H9 (cell line): ENCODE measurements around the gene PDZD2. TPM values are rescaled to one million over a fixed set of nuclear protein-coding genes. Genes with fewer than 3 reads are reported as not detected.
"Not testable (repeated sequence)": the region's sequence is repeated elsewhere in the genome, so short reads cannot be mapped to it uniquely, and the experiment has no call there.

Source experiments
- DNase-seq: peaks from one replicate; pipeline ENCODE4 v3.0.0-alpha.2; 2017
- H2AFZ ChIP-seq: one replicate; pipeline ENCODE4 v1.6.1; 2013; ENCODE audit warnings: mild to moderate bottlenecking, low read length, control low read depth, moderate library complexity
- H2AK5ac ChIP-seq: 2 replicates; pipeline ENCODE4 v1.6.1; 2013; ENCODE audit warnings: low read length, control low read depth, mixed read lengths; ENCODE audit not compliant: insufficient read length
- H2BK120ac ChIP-seq: one replicate; pipeline ENCODE4 v1.6.1; 2013; ENCODE audit warnings: low read depth, mild to moderate bottlenecking, low read length, control low read depth, inconsistent platforms; ENCODE audit not compliant: poor library complexity, severe bottlenecking
- H2BK12ac ChIP-seq: 2 replicates; pipeline ENCODE4 v1.6.1; 2013; ENCODE audit warnings: low read length, control low read depth, mixed read lengths, low read depth; ENCODE audit not compliant: insufficient read length
- H2BK15ac ChIP-seq: 2 replicates; pipeline ENCODE4 v1.6.1; 2013; ENCODE audit warnings: low read depth, low read length, control low read depth
- H2BK20ac ChIP-seq: one replicate; pipeline ENCODE4 v1.6.1; 2013; ENCODE audit warnings: low read depth, mild to moderate bottlenecking, low read length, control low read depth, inconsistent platforms; ENCODE audit not compliant: poor library complexity, severe bottlenecking
- H2BK5ac ChIP-seq: 2 replicates; pipeline ENCODE4 v1.6.1; 2013; ENCODE audit warnings: low read length, control low read depth, mixed read lengths; ENCODE audit not compliant: insufficient read length
- H3K14ac ChIP-seq: 2 replicates; pipeline ENCODE4 v1.6.1; 2013; ENCODE audit warnings: low read length, control low read depth; ENCODE audit not compliant: insufficient read depth
- H3K18ac ChIP-seq: 2 replicates; pipeline ENCODE4 v1.6.1; 2013; ENCODE audit warnings: low read depth, mild to moderate bottlenecking, mixed read lengths, low read length, control low read depth; ENCODE audit not compliant: insufficient read length
- H3K23ac ChIP-seq: 2 replicates; pipeline ENCODE4 v1.6.1; 2013; ENCODE audit warnings: low read length, control low read depth, mixed read lengths, low read depth; ENCODE audit not compliant: insufficient read length
- H3K23me2 ChIP-seq: 2 replicates; pipeline ENCODE4 v1.6.1; 2013; ENCODE audit warnings: low read depth, mild to moderate bottlenecking, mixed read lengths, low read length, control low read depth; ENCODE audit not compliant: insufficient read length, poor library complexity, severe bottlenecking
- H3K27ac ChIP-seq: 2 replicates; pipeline ENCODE4 v1.5.1; 2013; ENCODE audit warnings: low read length, control low read depth, mixed read lengths, low read depth; ENCODE audit not compliant: insufficient read length
- H3K27me3 ChIP-seq: 2 replicates; pipeline ENCODE4 v1.6.1; 2013; ENCODE audit warnings: low read length, control low read depth, inconsistent platforms; ENCODE audit not compliant: insufficient read depth
- H3K4ac ChIP-seq: 2 replicates; pipeline ENCODE4 v1.6.1; 2013; ENCODE audit warnings: low read depth, mild to moderate bottlenecking, control low read depth, inconsistent platforms, low read length, moderate library complexity
- H3K4me1 ChIP-seq: 2 replicates; pipeline ENCODE4 v1.6.1; 2013; ENCODE audit warnings: low read length, control low read depth, inconsistent platforms; ENCODE audit not compliant: insufficient read depth
- H3K4me2 ChIP-seq: 2 replicates; pipeline ENCODE4 v1.6.1; 2013; ENCODE audit warnings: low read length, control low read depth, mixed read lengths; ENCODE audit not compliant: insufficient read length, insufficient read depth
- H3K56ac ChIP-seq: 2 replicates; pipeline ENCODE4 v1.6.1; 2013; ENCODE audit warnings: low read depth, mild to moderate bottlenecking, mixed read lengths, low read length, control low read depth; ENCODE audit not compliant: insufficient read length
- H3K79me1 ChIP-seq: 2 replicates; pipeline ENCODE4 v1.6.1; 2013; ENCODE audit warnings: low read depth, mild to moderate bottlenecking, moderate library complexity, low read length, control low read depth, inconsistent platforms; ENCODE audit not compliant: insufficient read depth, poor library complexity, severe bottlenecking
- H3K79me2 ChIP-seq: 2 replicates; pipeline ENCODE4 v1.6.1; 2013; ENCODE audit warnings: low read length, control low read depth, inconsistent platforms; ENCODE audit not compliant: insufficient read depth
- H3K9ac ChIP-seq: 2 replicates; pipeline ENCODE4 v1.6.1; 2013; ENCODE audit warnings: low read length, control low read depth, mixed read lengths; ENCODE audit not compliant: insufficient read length; ENCODE audit errors: extremely low read depth
- H3K9me3 ChIP-seq: one replicate; pipeline ENCODE4 v1.6.1; 2013; ENCODE audit warnings: low read depth, low read length, inconsistent platforms; ENCODE audit not compliant: control insufficient read depth
- H3T11ph ChIP-seq: one replicate; pipeline ENCODE4 v1.6.1; 2013; ENCODE audit warnings: mild to moderate bottlenecking, low read length, control low read depth, inconsistent platforms
- H4K20me1 ChIP-seq: one replicate; pipeline ENCODE4 v1.6.1; 2013; ENCODE audit not compliant: control insufficient read depth, insufficient read length, insufficient read depth
- H4K5ac ChIP-seq: 2 replicates; pipeline ENCODE4 v1.6.1; 2013; ENCODE audit warnings: low read depth, mild to moderate bottlenecking, mixed read lengths, low read length, control low read depth; ENCODE audit not compliant: insufficient read length
- H4K8ac ChIP-seq: replicated peaks from 2 replicates; pipeline ENCODE4 v1.6.1; 2013; ENCODE audit warnings: low read length, control low read depth, mixed read lengths, low read depth; ENCODE audit not compliant: insufficient read length
- H4K91ac ChIP-seq: 2 replicates; pipeline ENCODE4 v1.6.1; 2013; ENCODE audit warnings: low read depth, mild to moderate bottlenecking, moderate library complexity, mixed read lengths, low read length, control low read depth; ENCODE audit not compliant: insufficient read length
- H3K27ac Mint-ChIP-seq, 3 experiments: 2 replicates in 2 of 3; 3 replicates in 1 of 3; pipeline ENCODE4 v1.8.0; 2020 to 2021; ENCODE audit warnings: mixed read lengths in 3 of 3, mild to moderate bottlenecking in 1 of 3, moderate library complexity in 1 of 3
- H3K27me3 Mint-ChIP-seq: 2 replicates; pipeline ENCODE4 v1.8.0; 2021; ENCODE audit warnings: low read depth, mild to moderate bottlenecking, moderate library complexity, mixed read lengths
- H3K36me3 Mint-ChIP-seq, 3 experiments: 2 replicates in 2 of 3; 3 replicates in 1 of 3; pipeline ENCODE4 v1.8.0; 2020 to 2021; ENCODE audit warnings: low read depth in 3 of 3, mixed read lengths in 3 of 3; ENCODE audit not compliant: insufficient read depth in 1 of 3
- H3K4me1 Mint-ChIP-seq, 2 experiments: 2 replicates each; pipeline ENCODE4 v1.8.0; 2020; ENCODE audit warnings: mixed read lengths in 2 of 2
- H3K4me3 Mint-ChIP-seq, 2 experiments: 2 replicates in 1 of 2; 3 replicates in 1 of 2; pipeline ENCODE4 v1.8.0; 2020 to 2021; ENCODE audit warnings: mild to moderate bottlenecking in 2 of 2, mixed read lengths in 2 of 2, moderate library complexity in 1 of 2
- H3K9me3 Mint-ChIP-seq, 2 experiments: 2 replicates in 1 of 2; 3 replicates in 1 of 2; pipeline ENCODE4 v1.8.0; 2020; ENCODE audit warnings: mild to moderate bottlenecking in 2 of 2, mixed read lengths in 2 of 2, moderate library complexity in 1 of 2
- CTCF ChIP-seq: fragments of 200-600 bp; sonication (generic); conservative IDR thresholded peaks from 3 replicates; pipeline ENCODE4 v1.8.0; 2021; ENCODE audit warnings: antibody characterized with exemption, mild to moderate bottlenecking
- WGBS: extraction: QIAGEN DNeasy Blood & Tissue Kit; methylation state at CpG from one replicate; pipeline ENCODE4 v1.1.7; 2013; ENCODE audit warnings: missing lambda C conversion rate, low lambda C conversion rate, mixed read lengths; ENCODE audit not compliant: insufficient read length; ENCODE audit errors: extremely low coverage; 5-methylcytosine and 5-hydroxymethylcytosine counted together
- total RNA-seq: library from RNA; stranded (reverse); gene quantifications from 2 replicates; pipeline ENCODE4 v1.2.1, GENCODE V29; 2021

Gene PDZD2
- total RNA-seq, 1 experiment from 2014 or later: 9.9 TPM

- Histone ChIP-seq H3K9ac (no peak overlapping the region), H3K27me3 (no peaks in the 10 kb centered on the region), H3K4me2 (no peak overlapping the region), H3K9me3 (no peaks in the 10 kb centered on the region), H4K8ac (no peak overlapping the region), H2BK15ac (no peak overlapping the region), H4K20me1 (no peaks in the 10 kb centered on the region), H3K18ac (no peak overlapping the region), H3K79me2 (no peaks in the 10 kb centered on the region; the same call in 1 of the 2 replicates), H3T11ph (no peak overlapping the region), H2BK12ac (no peak overlapping the region), H2AK5ac (no peak overlapping the region), H3K4me1 (no peaks in the 10 kb centered on the region), H2BK120ac (no peak overlapping the region), H4K91ac (no peak overlapping the region), H3K23ac (no peak overlapping the region), H3K56ac (no peak overlapping the region), H2AFZ (no peak overlapping the region), H3K27ac (no peak overlapping the region), H4K5ac (no peak overlapping the region), H3K79me1 (peaks cover 4% of the 10 kb centered on the region), H2BK5ac (no peak overlapping the region), H3K4ac (no peak overlapping the region), H3K23me2 (no peaks in the 10 kb centered on the region), H3K14ac (no peak overlapping the region), H2BK20ac (no peak overlapping the region)
- no peak for TF ChIP-seq CTCF
- H3K27me3 Mint-ChIP-seq: no peaks in the 10 kb centered on the region
- H3K4me3 Mint-ChIP-seq: no peak overlapping the region
- DNase-seq: no peak
- H3K9me3 Mint-ChIP-seq: no peaks in the 10 kb centered on the region
- H3K36me3 Mint-ChIP-seq: peaks cover 21 to 70% (median 56%) of the 10 kb centered on the region in 3 experiments; a peak in 6 of 7 replicates
- peaks cover 0 to 5% of the 10 kb centered on the region in 2 experiments; a peak in 1 of 4 replicates for H3K4me1 Mint-ChIP-seq
- WGBS: no CpG with 5 or more reads among the region's 4 CpGs
- H3K27ac Mint-ChIP-seq: peak overlapping the region in 1 of 3 experiments; percentile 26; a peak in 3 of 7 replicates
Measured at GRCh38 chr5:32116574-32117313, 477.8 kb downstream of the PDZD2 start.

GRCh38 chr5:32118922-32119321 is 480.0 kb downstream of the PDZD2 start:
- not testable (repeated sequence) for H3K23me2 ChIP-seq, H3K27me3 ChIP-seq, H3K14ac ChIP-seq, H2AK5ac ChIP-seq, H3K4me3 Mint-ChIP-seq, H3K4me2 ChIP-seq, H3T11ph ChIP-seq, H3K4me1 Mint-ChIP-seq, H2BK20ac ChIP-seq, DNase-seq, H3K4me1 ChIP-seq, H3K27me3 Mint-ChIP-seq, H3K27ac ChIP-seq, H3K79me1 ChIP-seq, H4K91ac ChIP-seq, H4K8ac ChIP-seq, H4K20me1 ChIP-seq, H3K27ac Mint-ChIP-seq, H2BK15ac ChIP-seq, H3K56ac ChIP-seq, H3K9me3 Mint-ChIP-seq, H3K9ac ChIP-seq, H3K23ac ChIP-seq, H2BK5ac ChIP-seq, H3K4ac ChIP-seq, H2BK12ac ChIP-seq, H2AFZ ChIP-seq, H3K18ac ChIP-seq, H3K9me3 ChIP-seq, H2BK120ac ChIP-seq, H4K5ac ChIP-seq, H3K79me2 ChIP-seq
- peaks cover 21 to 64% (median 49%) of the 10 kb centered on the region in 3 experiments; a peak in 6 of 7 replicates for H3K36me3 Mint-ChIP-seq
- no CpG with 5 or more reads among the region's 8 CpGs for whole genome bisulfite sequencing
